Dermis lymphatic vessel endothelial cell (primary cell): ENCODE measurements around the gene NPEPL1. TPM values are rescaled to one million over a fixed set of nuclear protein-coding genes. Genes with fewer than 3 reads are reported as not detected.

Experiments used
- total RNA-seq: library from RNA; depleted of rRNA; stranded (reverse); fragments of >200 nt; gene quantifications from 2 replicates; pipeline ENCODE4 v1.2.1, GENCODE V29; 2014

The NPEPL1 gene, protein sequence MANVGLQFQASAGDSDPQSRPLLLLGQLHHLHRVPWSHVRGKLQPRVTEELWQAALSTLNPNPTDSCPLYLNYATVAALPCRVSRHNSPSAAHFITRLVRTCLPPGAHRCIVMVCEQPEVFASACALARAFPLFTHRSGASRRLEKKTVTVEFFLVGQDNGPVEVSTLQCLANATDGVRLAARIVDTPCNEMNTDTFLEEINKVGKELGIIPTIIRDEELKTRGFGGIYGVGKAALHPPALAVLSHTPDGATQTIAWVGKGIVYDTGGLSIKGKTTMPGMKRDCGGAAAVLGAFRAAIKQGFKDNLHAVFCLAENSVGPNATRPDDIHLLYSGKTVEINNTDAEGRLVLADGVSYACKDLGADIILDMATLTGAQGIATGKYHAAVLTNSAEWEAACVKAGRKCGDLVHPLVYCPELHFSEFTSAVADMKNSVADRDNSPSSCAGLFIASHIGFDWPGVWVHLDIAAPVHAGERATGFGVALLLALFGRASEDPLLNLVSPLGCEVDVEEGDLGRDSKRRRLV
- 21.4 and 25.5 TPM in 2 replicates for total RNA-seq

DNA sequence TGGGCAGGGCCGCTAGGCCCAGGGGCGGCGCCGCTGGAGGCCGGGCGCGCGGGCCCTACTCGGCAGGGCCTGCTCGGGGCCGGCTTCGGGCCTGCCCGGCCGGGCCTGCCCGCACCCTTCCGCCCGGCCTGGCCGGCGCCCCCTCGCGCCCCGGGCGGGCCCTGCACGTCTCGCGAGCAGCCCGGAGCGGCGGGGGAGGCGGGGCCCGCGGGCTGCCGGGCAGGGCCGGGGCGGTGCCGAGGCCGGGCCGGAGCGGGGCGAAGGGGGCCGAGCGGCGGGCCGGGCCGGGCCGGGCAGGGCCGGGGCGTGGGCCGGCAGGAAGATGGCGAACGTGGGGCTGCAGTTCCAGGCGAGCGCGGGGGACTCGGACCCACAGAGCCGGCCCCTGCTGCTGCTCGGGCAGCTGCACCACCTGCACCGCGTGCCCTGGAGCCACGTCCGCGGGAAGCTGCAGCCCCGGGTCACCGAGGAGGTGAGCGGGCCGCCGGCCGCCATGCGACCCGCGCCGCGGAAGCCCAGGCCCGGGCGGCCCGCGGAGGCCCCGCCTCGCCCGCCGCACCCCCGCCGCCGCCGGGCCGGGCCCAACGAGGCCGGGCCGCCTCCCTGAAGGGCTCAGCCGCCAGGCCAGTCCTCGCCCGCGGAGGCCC is at the start of gene NPEPL1:
Gene NPEPL1, plus strand, starts transcription at position 222 of the 647 bp plus-strand sequence. Its CDS starts 101 bp downstream, at position 323.

DNA sequence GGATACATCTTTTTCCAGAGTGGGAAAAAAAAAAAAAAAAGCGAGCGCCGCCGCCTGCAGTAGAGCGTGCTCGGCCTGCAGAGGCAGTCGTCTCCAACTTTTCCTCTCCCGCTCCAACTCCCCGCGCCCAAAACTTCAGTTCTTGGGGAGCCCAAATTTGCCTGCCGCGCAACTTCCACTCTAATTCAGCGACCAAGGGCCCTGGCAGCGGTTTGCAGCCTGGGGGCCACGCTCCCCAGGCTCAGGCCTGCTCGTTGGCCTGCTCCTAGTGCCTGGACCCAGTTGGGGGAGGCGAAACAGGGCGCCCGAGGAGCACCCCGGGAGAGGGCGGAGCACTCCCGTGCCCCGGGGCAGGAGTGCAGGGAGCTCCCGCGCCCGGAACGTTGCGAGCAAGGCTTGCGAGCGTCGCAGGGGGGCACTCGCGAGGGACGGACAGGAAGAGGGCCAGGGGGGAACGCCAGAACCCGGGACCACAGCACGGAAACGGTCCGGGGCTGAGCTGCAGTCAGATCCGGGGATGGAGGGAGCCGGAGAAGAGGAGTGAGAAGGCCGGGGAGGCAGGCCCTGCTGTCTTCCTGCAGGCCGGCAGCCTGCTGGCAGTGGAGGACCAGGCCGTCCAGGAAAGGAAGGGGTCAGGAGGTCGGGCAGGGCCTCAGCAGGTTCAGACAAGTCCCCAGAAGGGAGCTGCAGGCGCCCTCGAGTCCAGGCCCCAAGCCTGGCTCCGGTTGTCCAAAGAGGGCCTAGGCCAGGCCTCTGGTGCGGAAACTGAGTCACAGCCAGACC is 41.6 kb upstream of the NPEPL1 start, which contains the start of gene STX16:
Gene STX16, plus strand, starts transcription at position 508 of the 783 bp plus-strand sequence. CDS start 724 bp downstream, outside the sequence.

Other genes with a start within 250 kb of the NPEPL1 start
- gene APCDD1L, start 177.4 kb upstream of the NPEPL1 start, total RNA-seq = 0.11 TPM in 1 of 2 replicates, not detected in the other
- gene STX16, start 41.5 kb upstream of the NPEPL1 start, total RNA-seq = 25.5 and 34.2 TPM in 2 replicates
- gene GNAS-AS1, start 158.1 kb downstream of the NPEPL1 start, total RNA-seq = 0.11 TPM in 1 of 2 replicates, not detected in the other
- 312 TPM in 2 replicates for gene GNAS, start 159.9 kb downstream of the NPEPL1 start, total RNA-seq